GM04504 (cell line): ENCODE data around the gene RAI14.
A peak's percentile ranks its signal among the peaks of the same experiment; 100 is the strongest.
"Not testable (repeated sequence)": the region's sequence is repeated elsewhere in the genome, so short reads cannot be mapped to it uniquely, and the experiment has no call there.

ENCODE experiments used
- DNase-seq: peaks from one replicate; pipeline ENCODE4 v3.0.0-alpha.2; 2012; ENCODE audit warnings: low read depth

RAI14 gene

GRCh38 chr5:34731435-34732232, 75.5 kb downstream of the RAI14 start:
- no peak for DNase-seq

GRCh38 chr5:34734326-34734725, 78.2 kb downstream of the RAI14 start:
- no peak for DNase-seq

- DNase-seq = peak; percentile 66
These were observed 79.6 kb downstream of the RAI14 start for GRCh38 chr5:34735491-34736426.

- no peak for DNase-seq
These were observed 80.5 kb downstream of the RAI14 start for GRCh38 chr5:34736445-34737115.

- no peak for DNase-seq
These were observed 81.6 kb downstream of the RAI14 start for GRCh38 chr5:34737731-34738130.

GRCh38 chr5:34738381-34738780, 82.3 kb downstream of the RAI14 start:
- DNase-seq = no peak

- DNase-seq = no peak
These were observed 84.3 kb downstream of the RAI14 start for GRCh38 chr5:34740389-34740806.

- no peak for DNase-seq
These were observed 85.9 kb downstream of the RAI14 start for GRCh38 chr5:34742061-34742460.

- peak; percentile 33 for DNase-seq
These were observed 87.8 kb downstream of the RAI14 start for GRCh38 chr5:34743878-34744277.

GRCh38 chr5:34748431-34748830, 92.3 kb downstream of the RAI14 start:
- DNase-seq = no peak

GRCh38 chr5:34749431-34749873, 93.3 kb downstream of the RAI14 start:
- peak; percentile 38 for DNase-seq

GRCh38 chr5:34750206-34750605, 94.1 kb downstream of the RAI14 start:
- DNase-seq = no peak

- no peak for DNase-seq
These were observed 95.9 kb downstream of the RAI14 start for GRCh38 chr5:34751807-34752736.

- not testable (repeated sequence) for DNase-seq
These were observed 97.1 kb downstream of the RAI14 start for GRCh38 chr5:34753236-34753635.

GRCh38 chr5:34755926-34756325, 99.8 kb downstream of the RAI14 start:
- DNase-seq = no peak

GRCh38 chr5:34756781-34757624, 100.9 kb downstream of the RAI14 start:
- no peak for DNase-seq

- DNase-seq = no peak
These were observed 102.4 kb downstream of the RAI14 start for GRCh38 chr5:34758514-34758913.

- not testable (repeated sequence) for DNase-seq
These were observed 103.1 kb downstream of the RAI14 start for GRCh38 chr5:34759213-34759612.

- DNase-seq = no peak
These were observed 109.5 kb downstream of the RAI14 start for GRCh38 chr5:34765662-34766061.

GRCh38 chr5:34767180-34767579, 111.1 kb downstream of the RAI14 start:
- no peak for DNase-seq
